Glomerular endothelial cell (primary cell): ENCODE results near the gene HDDC3. TPM values are rescaled to one million over a fixed set of nuclear protein-coding genes. Genes with fewer than 3 reads are reported as not detected.

Experiments used
- DNase-seq: peaks from one replicate; pipeline ENCODE4 v3.0.0-alpha.2; 2011; ENCODE audit warnings: low read depth, low spot score; ENCODE audit errors: extremely low read depth
- total RNA-seq: library from RNA; depleted of rRNA; stranded (reverse); fragments of >200 nt; gene quantifications from 2 replicates; pipeline ENCODE4 v1.2.3, GENCODE V29; 2015

Gene HDDC3
- total RNA-seq, 1 donor from 2014 or later = 15.7 TPM

- no peak for DNase-seq
Observed at GRCh38 chr15:90881181-90881977, 51.0 kb downstream of the HDDC3 start.

- DNase-seq = no peak
Observed at GRCh38 chr15:90880381-90881145, 51.8 kb downstream of the HDDC3 start.

Other genes with a start within 250 kb of the HDDC3 start
- 3.2 and 4.1 TPM in 2 replicates for gene BLM, start 215.2 kb downstream of the HDDC3 start, total RNA-seq
- 137 and 177 TPM in 2 replicates for gene FURIN, start 64.0 kb downstream of the HDDC3 start, total RNA-seq
- 91.5 and 107 TPM in 2 replicates for gene FES, start 48.0 kb downstream of the HDDC3 start, total RNA-seq
- gene MAN2A2, start 29.2 kb downstream of the HDDC3 start, total RNA-seq = 42.3 and 54.5 TPM in 2 replicates
- gene UNC45A, start 2.7 kb upstream of the HDDC3 start, total RNA-seq = 80.6 and 95.3 TPM in 2 replicates
- 10.0 and 10.7 TPM in 2 replicates for gene RCCD1, start 22.3 kb upstream of the HDDC3 start, total RNA-seq
- gene PRC1, start 62.0 kb upstream of the HDDC3 start, total RNA-seq = 27.9 and 61.4 TPM in 2 replicates
- 7.0 and 9.3 TPM in 2 replicates for gene VPS33B, start 90.0 kb upstream of the HDDC3 start, total RNA-seq
- gene SV2B, start 167.7 kb upstream of the HDDC3 start, total RNA-seq = 9.9 and 28.6 TPM in 2 replicates